Hepatocyte (in vitro differentiated cells): ENCODE results near the gene ZNF587B.

Experiments used
- EZH2 ChIP-seq: fragments of 200-600 bp; sonication (generic); IDR thresholded peaks from 2 replicates; pipeline ENCODE4 v1.6.1; 2016; ENCODE audit warnings: antibody characterized with exemption, mild to moderate bottlenecking, borderline replicate concordance
- EZH2phosphoT487 ChIP-seq: fragments of 200-600 bp; sonication (generic); IDR thresholded peaks from one replicate; pipeline ENCODE4 v1.6.1; 2018; ENCODE audit warnings: antibody characterized with exemption, mild to moderate bottlenecking, low read depth, moderate library complexity; ENCODE audit not compliant: unreplicated experiment, severe bottlenecking
- TF ChIP-seq, protein P1 (sequence below): fragments of 200-600 bp; sonication (generic); IDR thresholded peaks from 2 replicates; pipeline ENCODE4 v1.5.1; 2016; ENCODE audit warnings: antibody characterized with exemption, mild to moderate bottlenecking; ENCODE audit not compliant: poor library complexity

DNA sequence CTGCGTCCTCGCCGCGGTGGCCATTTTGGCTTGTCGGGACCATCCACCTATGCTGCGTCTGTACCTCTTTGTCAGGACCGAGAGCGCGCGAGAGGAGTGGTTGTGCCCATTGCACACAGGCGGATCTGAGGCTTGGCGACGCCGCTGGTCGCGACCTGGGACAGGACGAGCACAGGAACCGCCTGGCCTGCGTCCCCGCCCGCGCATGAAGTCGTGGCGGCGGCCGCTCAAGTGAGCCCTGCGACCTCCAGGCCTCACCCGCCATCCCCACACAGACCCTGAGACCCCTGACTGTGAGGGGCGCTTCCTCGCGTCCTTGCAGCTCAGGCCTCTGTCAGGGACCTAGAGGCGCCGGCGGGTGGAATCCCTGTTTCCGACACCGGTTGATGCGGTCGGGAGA is 43.8 kb upstream of the ZNF587B start:
- TF ChIP-seq, protein P1, sequence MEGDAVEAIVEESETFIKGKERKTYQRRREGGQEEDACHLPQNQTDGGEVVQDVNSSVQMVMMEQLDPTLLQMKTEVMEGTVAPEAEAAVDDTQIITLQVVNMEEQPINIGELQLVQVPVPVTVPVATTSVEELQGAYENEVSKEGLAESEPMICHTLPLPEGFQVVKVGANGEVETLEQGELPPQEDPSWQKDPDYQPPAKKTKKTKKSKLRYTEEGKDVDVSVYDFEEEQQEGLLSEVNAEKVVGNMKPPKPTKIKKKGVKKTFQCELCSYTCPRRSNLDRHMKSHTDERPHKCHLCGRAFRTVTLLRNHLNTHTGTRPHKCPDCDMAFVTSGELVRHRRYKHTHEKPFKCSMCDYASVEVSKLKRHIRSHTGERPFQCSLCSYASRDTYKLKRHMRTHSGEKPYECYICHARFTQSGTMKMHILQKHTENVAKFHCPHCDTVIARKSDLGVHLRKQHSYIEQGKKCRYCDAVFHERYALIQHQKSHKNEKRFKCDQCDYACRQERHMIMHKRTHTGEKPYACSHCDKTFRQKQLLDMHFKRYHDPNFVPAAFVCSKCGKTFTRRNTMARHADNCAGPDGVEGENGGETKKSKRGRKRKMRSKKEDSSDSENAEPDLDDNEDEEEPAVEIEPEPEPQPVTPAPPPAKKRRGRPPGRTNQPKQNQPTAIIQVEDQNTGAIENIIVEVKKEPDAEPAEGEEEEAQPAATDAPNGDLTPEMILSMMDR, result no peak
- TF ChIP-seq EZH2, result no peak
- TF ChIP-seq EZH2phosphoT487, result no peak
